Regular cardiac myocyte (primary cell): ENCODE measurements around the gene MAPK8IP3. TPM values are rescaled to one million over a fixed set of nuclear protein-coding genes. Genes with fewer than 3 reads are reported as not detected.

Experiments used
- total RNA-seq: library from RNA; depleted of rRNA; stranded (reverse); fragments of >200 nt; gene quantifications from 2 replicates; pipeline ENCODE4 v1.2.3, GENCODE V29; 2014

The MAPK8IP3 gene, protein sequence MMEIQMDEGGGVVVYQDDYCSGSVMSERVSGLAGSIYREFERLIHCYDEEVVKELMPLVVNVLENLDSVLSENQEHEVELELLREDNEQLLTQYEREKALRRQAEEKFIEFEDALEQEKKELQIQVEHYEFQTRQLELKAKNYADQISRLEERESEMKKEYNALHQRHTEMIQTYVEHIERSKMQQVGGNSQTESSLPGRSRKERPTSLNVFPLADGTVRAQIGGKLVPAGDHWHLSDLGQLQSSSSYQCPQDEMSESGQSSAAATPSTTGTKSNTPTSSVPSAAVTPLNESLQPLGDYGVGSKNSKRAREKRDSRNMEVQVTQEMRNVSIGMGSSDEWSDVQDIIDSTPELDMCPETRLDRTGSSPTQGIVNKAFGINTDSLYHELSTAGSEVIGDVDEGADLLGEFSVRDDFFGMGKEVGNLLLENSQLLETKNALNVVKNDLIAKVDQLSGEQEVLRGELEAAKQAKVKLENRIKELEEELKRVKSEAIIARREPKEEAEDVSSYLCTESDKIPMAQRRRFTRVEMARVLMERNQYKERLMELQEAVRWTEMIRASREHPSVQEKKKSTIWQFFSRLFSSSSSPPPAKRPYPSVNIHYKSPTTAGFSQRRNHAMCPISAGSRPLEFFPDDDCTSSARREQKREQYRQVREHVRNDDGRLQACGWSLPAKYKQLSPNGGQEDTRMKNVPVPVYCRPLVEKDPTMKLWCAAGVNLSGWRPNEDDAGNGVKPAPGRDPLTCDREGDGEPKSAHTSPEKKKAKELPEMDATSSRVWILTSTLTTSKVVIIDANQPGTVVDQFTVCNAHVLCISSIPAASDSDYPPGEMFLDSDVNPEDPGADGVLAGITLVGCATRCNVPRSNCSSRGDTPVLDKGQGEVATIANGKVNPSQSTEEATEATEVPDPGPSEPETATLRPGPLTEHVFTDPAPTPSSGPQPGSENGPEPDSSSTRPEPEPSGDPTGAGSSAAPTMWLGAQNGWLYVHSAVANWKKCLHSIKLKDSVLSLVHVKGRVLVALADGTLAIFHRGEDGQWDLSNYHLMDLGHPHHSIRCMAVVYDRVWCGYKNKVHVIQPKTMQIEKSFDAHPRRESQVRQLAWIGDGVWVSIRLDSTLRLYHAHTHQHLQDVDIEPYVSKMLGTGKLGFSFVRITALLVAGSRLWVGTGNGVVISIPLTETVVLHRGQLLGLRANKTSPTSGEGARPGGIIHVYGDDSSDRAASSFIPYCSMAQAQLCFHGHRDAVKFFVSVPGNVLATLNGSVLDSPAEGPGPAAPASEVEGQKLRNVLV (N-terminal part only)
- total RNA-seq: 25.7 and 46.2 TPM in 2 replicates

DNA sequence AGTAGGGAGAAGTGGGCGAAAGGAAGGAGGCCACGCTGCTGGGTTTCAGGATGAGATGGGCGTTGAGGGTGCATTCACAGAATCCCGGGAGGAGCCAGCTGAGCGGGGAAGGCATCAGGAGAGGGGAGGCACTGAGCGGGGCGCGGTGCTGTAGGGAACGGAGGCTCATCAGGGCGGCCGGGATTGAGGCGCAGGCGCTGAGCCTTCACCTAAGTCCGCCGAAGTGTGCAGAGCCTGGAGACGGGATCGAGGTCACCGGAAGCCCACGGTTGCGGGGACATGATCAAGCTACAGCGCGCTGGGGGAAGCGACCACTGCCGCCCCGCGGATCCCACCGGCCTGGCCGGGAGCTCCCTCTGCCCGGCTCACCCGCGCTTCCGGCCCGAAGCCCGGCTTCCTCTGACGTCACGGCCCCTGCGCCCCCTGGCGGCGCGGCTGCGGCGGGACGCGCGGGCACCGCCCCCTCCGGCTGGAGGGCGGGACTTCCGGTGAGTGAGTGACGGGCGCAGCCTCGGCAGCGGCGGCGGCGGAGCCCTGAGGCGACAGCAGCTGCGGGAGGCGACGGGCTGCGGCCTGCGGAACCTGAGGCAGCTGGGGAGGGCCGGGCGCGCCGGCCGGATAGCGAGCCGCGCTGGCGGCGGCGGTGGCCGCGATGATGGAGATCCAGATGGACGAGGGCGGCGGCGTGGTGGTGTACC lies at the start of gene MAPK8IP3:
Gene MAPK8IP3, plus strand, starts transcription at position 508 of the 698 bp plus-strand sequence. Its CDS starts 145 bp downstream, at position 653.

DNA sequence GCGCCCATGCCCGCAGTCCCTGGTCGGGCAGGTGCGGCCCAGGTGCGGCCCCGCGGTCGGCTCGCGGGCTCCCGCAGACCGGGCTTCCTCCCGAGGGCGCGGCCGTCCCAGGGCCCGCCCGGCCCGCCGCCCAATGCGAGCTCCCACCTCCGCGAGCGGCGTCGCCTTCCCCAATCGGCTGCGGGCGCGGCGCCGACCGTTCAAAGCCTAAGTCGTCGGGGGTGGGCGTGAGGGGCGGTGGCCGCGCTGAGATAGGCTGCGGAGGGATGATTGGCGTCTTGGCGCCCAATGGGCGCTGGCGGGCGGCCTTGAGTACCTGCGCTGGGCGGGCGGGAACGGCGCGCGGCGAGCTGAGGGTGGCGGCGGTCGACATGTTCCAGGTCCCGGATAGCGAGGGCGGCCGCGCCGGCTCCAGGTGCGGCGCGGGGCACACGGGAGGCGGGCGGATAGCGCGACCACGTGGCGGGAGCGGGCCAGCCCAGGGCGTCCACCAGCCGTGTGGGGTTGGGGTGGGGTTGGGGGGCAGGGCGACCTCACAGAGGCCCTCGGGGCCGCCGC lies 28.0 kb upstream of the MAPK8IP3 start, which contains the start of gene JPT2:
Gene JPT2, plus strand, starts transcription at position 338 of the 558 bp plus-strand sequence. Its CDS starts 34 bp downstream, at position 372.

DNA sequence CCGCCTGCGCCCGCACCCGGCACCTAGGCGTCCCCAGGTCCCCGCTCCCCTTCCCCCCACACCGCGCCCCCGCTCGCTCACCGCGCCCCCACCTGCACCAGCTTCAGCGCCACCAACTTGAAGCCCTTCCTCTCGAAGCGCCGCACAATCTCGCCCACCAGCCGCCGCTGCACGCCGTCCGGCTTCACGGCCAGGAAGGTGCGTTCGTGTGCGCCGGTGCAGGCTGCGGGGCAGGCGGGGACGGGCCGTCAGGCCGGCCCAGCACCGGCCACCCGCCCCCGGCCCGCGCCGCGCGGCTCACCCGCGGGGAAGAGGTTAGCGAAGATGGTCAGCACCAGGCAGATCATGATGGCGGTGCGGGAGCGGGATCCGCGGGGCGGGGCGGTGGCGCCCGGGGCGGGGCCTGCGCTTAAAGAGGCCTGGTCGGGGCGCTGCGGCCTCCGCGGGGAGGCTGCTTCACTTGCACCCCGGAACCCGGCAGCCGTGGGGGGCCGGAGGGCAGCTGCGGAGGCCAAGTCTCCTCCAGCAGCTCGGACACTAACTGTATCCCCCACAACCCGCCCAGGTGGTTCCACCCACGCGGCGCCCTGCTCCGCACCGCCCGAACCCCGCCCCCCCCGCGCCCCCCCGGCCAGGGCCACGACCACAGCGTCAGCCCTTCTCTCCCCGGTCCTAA lies 65.3 kb downstream of the MAPK8IP3 start, which contains the start of gene NME3:
Gene NME3, minus strand, starts transcription at position 356 of the 676 bp plus-strand sequence. Its CDS starts 9 bp downstream, at position 347.

DNA sequence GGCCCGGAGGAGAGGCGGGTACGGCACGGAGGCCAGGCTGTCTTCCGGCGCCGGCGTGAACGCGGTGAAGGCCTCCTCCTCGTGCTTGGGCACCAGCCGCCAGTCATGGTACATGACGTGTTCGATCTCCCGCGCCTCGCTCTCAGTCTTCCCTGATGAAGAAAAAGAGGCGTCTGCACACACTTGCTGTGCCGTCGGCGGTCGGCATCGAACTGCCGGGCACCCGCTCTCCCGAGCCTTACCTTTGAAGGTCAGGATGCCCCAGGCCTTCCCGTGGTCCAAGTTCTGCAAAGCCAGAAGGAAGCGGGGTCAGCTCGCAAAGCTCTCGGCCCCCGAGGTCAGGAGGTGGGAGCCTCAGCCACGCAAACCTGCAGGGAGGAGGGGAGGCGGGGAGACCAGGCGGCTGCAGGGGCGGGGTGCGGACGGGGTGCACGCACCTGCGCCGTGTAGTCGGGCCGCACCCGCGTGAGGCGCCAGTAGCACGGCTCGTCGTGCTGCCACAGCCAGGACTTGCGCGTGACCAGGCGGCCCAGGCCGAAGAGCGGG lies 66.4 kb downstream of the MAPK8IP3 start, which contains the start of gene EME2:
Gene EME2, plus strand, starts transcription at position 449 of the 546 bp plus-strand sequence. CDS start 418 bp downstream, outside the sequence.

DNA sequence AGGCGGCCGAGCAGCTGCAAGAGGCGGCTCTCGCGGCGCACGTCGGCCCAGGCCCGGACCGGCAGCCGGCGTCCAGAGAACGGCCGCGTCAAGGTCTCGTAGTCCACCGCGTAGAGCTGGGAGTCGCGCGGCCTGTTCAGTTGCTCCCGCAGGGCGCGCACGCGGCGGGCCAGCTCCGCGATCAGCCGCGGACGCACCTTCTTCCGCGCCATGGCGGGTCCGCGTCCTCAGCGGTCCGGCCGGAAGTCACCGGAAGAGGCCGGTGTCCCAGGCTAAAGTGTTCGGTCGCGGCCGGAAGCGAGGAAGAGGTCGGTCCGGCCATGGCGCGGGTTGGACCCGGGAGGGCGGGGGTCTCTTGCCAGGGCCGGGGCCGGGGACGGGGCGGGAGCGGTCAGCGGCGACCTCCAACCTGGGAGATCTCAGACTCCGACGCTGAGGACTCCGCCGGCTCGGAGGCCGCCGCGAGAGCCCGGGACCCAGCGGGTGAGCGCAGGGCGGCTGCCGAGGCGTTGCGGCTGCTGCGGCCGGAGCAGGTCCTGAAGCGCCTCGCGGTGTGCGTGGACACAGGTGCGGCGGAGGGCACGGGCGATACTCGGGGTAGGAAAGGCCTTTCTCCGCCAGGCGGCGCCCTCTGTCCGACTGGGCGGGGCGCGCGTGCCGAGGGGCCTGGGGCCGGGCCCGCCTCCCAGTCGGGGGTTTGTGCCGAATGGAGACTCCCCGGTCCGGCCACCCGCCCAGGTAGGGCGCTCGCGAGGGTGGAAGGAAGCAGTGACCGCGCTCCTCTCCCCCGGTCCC lies 67.1 kb downstream of the MAPK8IP3 start, which contains the start of gene MRPS34:
Gene MRPS34, minus strand, starts transcription at position 227 of the 795 bp plus-strand sequence. Its CDS starts 15 bp downstream, at position 212.

DNA sequence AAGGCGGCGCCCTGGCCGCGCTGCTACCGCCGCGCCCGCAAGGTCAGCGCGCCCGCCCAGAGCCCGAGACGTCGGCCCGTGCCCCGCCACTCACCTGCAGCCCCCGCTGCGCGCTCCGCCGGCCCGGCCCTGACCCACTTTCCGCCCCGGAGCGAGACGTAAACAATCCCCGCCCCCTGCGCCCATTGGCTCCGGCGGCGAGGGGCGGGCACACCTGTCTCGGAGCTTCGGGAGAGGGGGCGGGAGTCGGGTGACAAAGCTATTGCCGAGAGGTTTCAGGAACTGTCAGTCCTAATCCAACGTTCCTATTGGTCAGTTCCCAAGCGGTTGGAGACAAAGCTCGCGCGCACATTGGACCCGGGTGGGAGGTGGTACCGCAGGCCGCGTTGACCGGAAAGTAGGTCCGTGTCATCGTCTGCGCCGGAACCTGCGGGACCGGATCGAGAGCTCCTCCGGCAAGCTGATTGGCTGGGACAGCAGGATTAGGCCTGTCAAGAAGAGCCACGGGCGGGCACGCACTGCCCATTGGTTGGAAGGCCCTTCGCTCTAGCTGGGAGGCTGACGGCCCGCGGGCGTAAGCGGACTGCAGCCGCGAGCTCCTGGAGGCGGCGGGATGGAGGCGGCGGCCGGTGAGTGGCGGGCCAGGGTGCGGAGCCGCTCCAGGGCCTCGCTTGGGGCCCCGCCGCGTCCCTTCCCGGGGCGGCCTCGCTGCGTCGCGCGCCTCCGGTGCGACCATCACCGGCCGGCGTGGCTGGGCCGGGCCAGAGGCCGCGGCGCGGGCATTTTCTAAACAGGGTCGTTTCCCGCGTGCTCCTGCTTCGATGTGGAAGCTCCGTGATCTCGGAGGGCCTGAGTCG lies 76.6 kb downstream of the MAPK8IP3 start, which contains the start of the genes NUBP2 and SPSB3:
Gene NUBP2, plus strand, starts transcription at position 553 of the 857 bp plus-strand sequence. Its CDS starts 61 bp downstream, at position 614.
Gene SPSB3, minus strand, starts transcription at position 164 of the 857 bp plus-strand sequence. CDS start 1,088 bp downstream, outside the sequence.

DNA sequence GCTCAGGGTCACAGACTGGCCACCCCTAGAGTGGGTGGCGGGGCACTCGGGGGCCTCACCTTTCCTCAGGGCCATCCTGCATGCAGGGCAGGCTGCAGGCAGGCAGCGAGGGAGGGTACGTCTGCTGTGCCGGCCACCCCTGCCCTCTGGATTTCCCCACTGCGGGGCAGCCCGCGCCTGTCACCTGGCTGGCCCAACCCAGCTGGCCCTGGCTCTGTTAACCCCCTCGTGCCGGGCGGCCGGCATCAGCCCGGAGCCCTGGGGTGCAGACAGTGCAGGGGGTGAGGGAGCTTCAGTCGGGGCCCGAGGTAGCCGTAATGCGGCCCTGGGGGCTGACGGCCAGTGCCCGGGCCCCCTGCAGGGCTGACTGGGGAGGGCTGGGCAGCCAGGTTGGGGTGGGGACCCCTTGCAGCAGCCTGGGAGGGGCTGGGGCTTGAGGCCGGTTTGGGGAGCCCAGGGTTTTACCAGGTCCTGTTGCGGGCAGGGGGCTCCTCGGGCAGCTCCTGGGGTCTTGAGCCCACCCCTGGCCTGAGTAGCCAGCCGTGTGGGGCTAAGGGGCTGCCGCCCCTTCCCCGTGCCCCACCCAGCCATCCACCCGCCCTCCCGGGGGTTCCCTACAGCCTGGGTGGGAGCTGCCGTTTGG lies 87.7 kb downstream of the MAPK8IP3 start, which contains the start of gene IGFALS:
Gene IGFALS, minus strand, starts transcription at position 128 of the 643 bp plus-strand sequence. Its CDS starts 53 bp downstream, at position 75.

Other genes starting within 250 kb of the MAPK8IP3 start
- gene CLCN7, start 231.2 kb upstream of the MAPK8IP3 start, total RNA-seq: 50.6 and 80.9 TPM in 2 replicates
- 0.19 TPM in 1 of 2 replicates, not detected in the other for gene PTX4, start 217.3 kb upstream of the MAPK8IP3 start, total RNA-seq
- 9.0 and 18.8 TPM in 2 replicates for gene TELO2, start 212.8 kb upstream of the MAPK8IP3 start, total RNA-seq
- gene TMEM204, start 172.5 kb upstream of the MAPK8IP3 start, total RNA-seq: 17.5 and 21.1 TPM in 2 replicates
- gene IFT140, start 94.1 kb upstream of the MAPK8IP3 start, total RNA-seq: 18.2 and 25.9 TPM in 2 replicates
- 3.7 and 5.2 TPM in 2 replicates for gene CRAMP1, start 93.8 kb upstream of the MAPK8IP3 start, total RNA-seq
- 52.3 and 55.0 TPM in 2 replicates for gene JPT2, start 27.9 kb upstream of the MAPK8IP3 start, total RNA-seq
- gene NME3, start 65.3 kb downstream of the MAPK8IP3 start, total RNA-seq: 71.9 and 85.4 TPM in 2 replicates
- gene EME2, start 66.6 kb downstream of the MAPK8IP3 start, total RNA-seq: 7.7 and 9.6 TPM in 2 replicates
- 45.1 and 90.1 TPM in 2 replicates for gene MRPS34, start 66.9 kb downstream of the MAPK8IP3 start, total RNA-seq
- gene SPSB3, start 76.4 kb downstream of the MAPK8IP3 start, total RNA-seq: 21.5 and 37.5 TPM in 2 replicates
- gene NUBP2, start 76.8 kb downstream of the MAPK8IP3 start, total RNA-seq: 52.7 and 84.4 TPM in 2 replicates
- gene IGFALS, start 87.5 kb downstream of the MAPK8IP3 start, total RNA-seq: not detected in 2 replicates
- 70.5 and 79.0 TPM in 2 replicates for gene HAGH, start 120.6 kb downstream of the MAPK8IP3 start, total RNA-seq
- gene FAHD1, start 121.0 kb downstream of the MAPK8IP3 start, total RNA-seq: 62.6 and 71.5 TPM in 2 replicates
- gene MEIOB, start 166.0 kb downstream of the MAPK8IP3 start, total RNA-seq: 0.28 TPM in 1 of 2 replicates, not detected in the other
- not detected in 2 replicates for gene HS3ST6, start 212.2 kb downstream of the MAPK8IP3 start, total RNA-seq
- 3.1 and 11.5 TPM in 2 replicates for gene MSRB1, start 237.0 kb downstream of the MAPK8IP3 start, total RNA-seq
- under 0.01 TPM in 1 of 2 replicates, not detected in the other for gene RPL3L, start 248.5 kb downstream of the MAPK8IP3 start, total RNA-seq